HEK293 (cell line): ENCODE measurements around the gene OSBP2.

Source experiments
- GFI1B ChIP-seq: fragments of 450-650 bp; formaldehyde crosslinking; IDR thresholded peaks from 2 replicates; pipeline ENCODE4 v1.5.1; 2016; ENCODE audit warnings: missing biosample characterization, missing genetic modification characterization
- GLIS2 ChIP-seq: fragments of 450-650 bp; formaldehyde crosslinking; IDR thresholded peaks from 2 replicates; pipeline ENCODE4 v1.5.1; 2016; ENCODE audit warnings: missing biosample characterization, missing genetic modification characterization
- IKZF3 ChIP-seq: fragments of 450-650 bp; IDR thresholded peaks from 2 replicates; pipeline ENCODE4 v1.5.0; 2018; ENCODE audit warnings: missing biosample characterization, mild to moderate bottlenecking, missing genetic modification characterization, moderate library complexity
- SALL2 ChIP-seq: fragments of 450-650 bp; formaldehyde crosslinking; IDR thresholded peaks from 2 replicates; pipeline ENCODE4 v1.5.0; 2017; ENCODE audit warnings: missing biosample characterization, mild to moderate bottlenecking, missing genetic modification characterization, borderline replicate concordance
- TCF7L2 ChIP-seq: IDR thresholded peaks from 2 replicates; pipeline ENCODE4 v1.6.1; 2011; ENCODE audit warnings: low read depth, mild to moderate bottlenecking, inconsistent platforms, low read length, moderate library complexity, borderline replicate concordance
- ZBTB48 ChIP-seq: fragments of 450-650 bp; formaldehyde crosslinking; IDR thresholded peaks from 2 replicates; pipeline ENCODE4 v1.5.1; 2016; ENCODE audit warnings: missing biosample characterization, missing genetic modification characterization
- ZBTB7A ChIP-seq: fragments of 450-650 bp; formaldehyde crosslinking; IDR thresholded peaks from 2 replicates; pipeline ENCODE4 v1.5.1; 2016; ENCODE audit warnings: low read depth, missing biosample characterization, missing genetic modification characterization
- ZBTB8A ChIP-seq: fragments of 450-650 bp; formaldehyde crosslinking; IDR thresholded peaks from 2 replicates; pipeline ENCODE4 v1.5.1; 2016; ENCODE audit warnings: missing biosample characterization, missing genetic modification characterization
- ZFP37 ChIP-seq: fragments of 450-650 bp; formaldehyde crosslinking; IDR thresholded peaks from 2 replicates; pipeline ENCODE4 v1.5.1; 2016; ENCODE audit warnings: missing biosample characterization, missing genetic modification characterization
- ZNF133 ChIP-seq: fragments of 450-650 bp; formaldehyde crosslinking; IDR thresholded peaks from 2 replicates; pipeline ENCODE4 v1.5.1; 2016; ENCODE audit warnings: missing biosample characterization, missing genetic modification characterization
- ZNF341 ChIP-seq: fragments of 450-650 bp; formaldehyde crosslinking; IDR thresholded peaks from 2 replicates; pipeline ENCODE4; 2016; ENCODE audit warnings: low read depth, missing biosample characterization, missing genetic modification characterization
- ZNF366 ChIP-seq: fragments of 450-650 bp; formaldehyde crosslinking; conservative IDR thresholded peaks from 2 replicates; pipeline ENCODE4 v1.5.1; 2016; ENCODE audit warnings: missing biosample characterization, missing genetic modification characterization
- ZNF521 ChIP-seq: fragments of 450-650 bp; formaldehyde crosslinking; IDR thresholded peaks from 2 replicates; pipeline ENCODE4 v1.5.1; 2017; ENCODE audit warnings: missing biosample characterization, mild to moderate bottlenecking, missing genetic modification characterization
- ZNF555 ChIP-seq: fragments of 450-650 bp; formaldehyde crosslinking; conservative IDR thresholded peaks from 2 replicates; pipeline ENCODE4 v1.5.1; 2017; ENCODE audit warnings: missing biosample characterization, mild to moderate bottlenecking, missing genetic modification characterization, inconsistent platforms
- ZNF792 ChIP-seq: fragments of 450-650 bp; formaldehyde crosslinking; IDR thresholded peaks from 2 replicates; pipeline ENCODE4 v1.5.1; 2016; ENCODE audit warnings: missing biosample characterization, missing genetic modification characterization
- TF ChIP-seq, protein P1 (sequence below): fragments of 450-650 bp; formaldehyde crosslinking; IDR thresholded peaks from 2 replicates; pipeline ENCODE4 v1.5.1; 2016; ENCODE audit warnings: missing biosample characterization, missing genetic modification characterization
- TF ChIP-seq, protein P2 (sequence below): fragments of 450-650 bp; formaldehyde crosslinking; conservative IDR thresholded peaks from 2 replicates; pipeline ENCODE4 v1.5.1; 2016; ENCODE audit warnings: low read depth, missing biosample characterization, missing genetic modification characterization
- TF ChIP-seq, protein P3 (sequence below): sonication (generic); formaldehyde crosslinking; IDR thresholded peaks from 2 replicates; pipeline ENCODE4 v1.8.1; 2022; ENCODE audit warnings: mild to moderate bottlenecking, moderate library complexity, missing genetic modification reagents
- TF ChIP-seq, protein P4 (sequence below): fragments of 450-650 bp; IDR thresholded peaks from 2 replicates; pipeline ENCODE4 v1.5.1; 2018; ENCODE audit warnings: missing biosample characterization, missing genetic modification characterization
- TF ChIP-seq, protein P5 (sequence below): fragments of 450-650 bp; formaldehyde crosslinking; IDR thresholded peaks from 2 replicates; pipeline ENCODE4 v1.5.1; 2016; ENCODE audit warnings: missing biosample characterization, missing genetic modification characterization, borderline replicate concordance
- TF ChIP-seq, protein P6 (sequence below): fragments of 450-650 bp; formaldehyde crosslinking; IDR thresholded peaks from 2 replicates; pipeline ENCODE4 v1.5.1; 2016; ENCODE audit warnings: missing biosample characterization, missing genetic modification characterization

The OSBP2 gene

DNA sequence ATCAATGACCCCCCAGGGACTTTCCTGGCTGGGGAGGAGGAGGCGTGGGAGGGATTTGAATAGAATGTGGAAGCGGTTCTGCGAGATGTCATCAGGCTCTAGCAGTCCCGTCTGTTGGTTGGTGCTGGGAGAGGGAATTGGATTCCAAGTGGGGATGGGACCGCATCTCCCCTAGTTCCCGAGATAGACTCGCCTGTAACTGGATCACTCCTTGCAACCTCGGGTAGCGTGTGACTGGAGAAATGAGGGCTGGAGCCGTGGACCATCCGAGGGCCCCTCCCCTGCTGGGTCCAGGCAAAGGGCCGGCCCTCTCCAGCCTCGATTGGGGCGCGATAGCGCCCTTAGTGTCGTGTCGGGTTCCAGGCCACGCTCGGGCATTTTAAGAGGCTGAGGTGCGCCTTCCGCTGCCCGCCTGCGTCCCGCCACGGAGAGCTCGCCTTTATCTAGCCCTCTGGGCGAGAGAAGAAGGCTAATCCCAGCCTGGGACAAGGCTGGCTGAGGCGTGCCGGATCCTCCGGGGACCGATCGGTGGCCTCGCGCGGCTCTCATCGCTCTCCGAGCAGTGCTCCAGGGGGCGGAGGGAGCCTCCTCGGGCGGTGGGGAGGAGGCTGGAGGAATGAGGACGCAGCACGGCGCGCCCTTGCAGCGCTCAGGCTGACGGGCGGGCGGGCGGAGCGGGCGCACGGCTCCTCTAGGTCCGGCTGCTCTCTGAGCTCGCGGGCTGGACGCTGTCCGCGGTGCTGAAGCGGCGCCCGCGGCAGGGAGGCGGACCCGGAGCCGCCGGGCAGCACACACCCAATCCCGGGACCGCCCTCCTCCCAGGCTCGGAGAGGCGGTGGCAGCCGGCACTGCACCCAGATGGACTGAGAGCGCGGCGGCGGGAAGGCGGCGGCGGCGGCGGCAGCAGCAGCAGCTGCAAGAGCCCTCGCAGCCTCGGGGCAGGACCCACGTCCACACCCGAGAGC is 107.8 kb downstream of the OSBP2 start (continued):
- TF ChIP-seq, protein P1, sequence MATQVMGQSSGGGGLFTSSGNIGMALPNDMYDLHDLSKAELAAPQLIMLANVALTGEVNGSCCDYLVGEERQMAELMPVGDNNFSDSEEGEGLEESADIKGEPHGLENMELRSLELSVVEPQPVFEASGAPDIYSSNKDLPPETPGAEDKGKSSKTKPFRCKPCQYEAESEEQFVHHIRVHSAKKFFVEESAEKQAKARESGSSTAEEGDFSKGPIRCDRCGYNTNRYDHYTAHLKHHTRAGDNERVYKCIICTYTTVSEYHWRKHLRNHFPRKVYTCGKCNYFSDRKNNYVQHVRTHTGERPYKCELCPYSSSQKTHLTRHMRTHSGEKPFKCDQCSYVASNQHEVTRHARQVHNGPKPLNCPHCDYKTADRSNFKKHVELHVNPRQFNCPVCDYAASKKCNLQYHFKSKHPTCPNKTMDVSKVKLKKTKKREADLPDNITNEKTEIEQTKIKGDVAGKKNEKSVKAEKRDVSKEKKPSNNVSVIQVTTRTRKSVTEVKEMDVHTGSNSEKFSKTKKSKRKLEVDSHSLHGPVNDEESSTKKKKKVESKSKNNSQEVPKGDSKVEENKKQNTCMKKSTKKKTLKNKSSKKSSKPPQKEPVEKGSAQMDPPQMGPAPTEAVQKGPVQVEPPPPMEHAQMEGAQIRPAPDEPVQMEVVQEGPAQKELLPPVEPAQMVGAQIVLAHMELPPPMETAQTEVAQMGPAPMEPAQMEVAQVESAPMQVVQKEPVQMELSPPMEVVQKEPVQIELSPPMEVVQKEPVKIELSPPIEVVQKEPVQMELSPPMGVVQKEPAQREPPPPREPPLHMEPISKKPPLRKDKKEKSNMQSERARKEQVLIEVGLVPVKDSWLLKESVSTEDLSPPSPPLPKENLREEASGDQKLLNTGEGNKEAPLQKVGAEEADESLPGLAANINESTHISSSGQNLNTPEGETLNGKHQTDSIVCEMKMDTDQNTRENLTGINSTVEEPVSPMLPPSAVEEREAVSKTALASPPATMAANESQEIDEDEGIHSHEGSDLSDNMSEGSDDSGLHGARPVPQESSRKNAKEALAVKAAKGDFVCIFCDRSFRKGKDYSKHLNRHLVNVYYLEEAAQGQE (tag by site-specific recombination), result peak; percentile 99
- TF ChIP-seq ZNF133 (tag by site-specific recombination), result no peak
- TF ChIP-seq, protein P2, sequence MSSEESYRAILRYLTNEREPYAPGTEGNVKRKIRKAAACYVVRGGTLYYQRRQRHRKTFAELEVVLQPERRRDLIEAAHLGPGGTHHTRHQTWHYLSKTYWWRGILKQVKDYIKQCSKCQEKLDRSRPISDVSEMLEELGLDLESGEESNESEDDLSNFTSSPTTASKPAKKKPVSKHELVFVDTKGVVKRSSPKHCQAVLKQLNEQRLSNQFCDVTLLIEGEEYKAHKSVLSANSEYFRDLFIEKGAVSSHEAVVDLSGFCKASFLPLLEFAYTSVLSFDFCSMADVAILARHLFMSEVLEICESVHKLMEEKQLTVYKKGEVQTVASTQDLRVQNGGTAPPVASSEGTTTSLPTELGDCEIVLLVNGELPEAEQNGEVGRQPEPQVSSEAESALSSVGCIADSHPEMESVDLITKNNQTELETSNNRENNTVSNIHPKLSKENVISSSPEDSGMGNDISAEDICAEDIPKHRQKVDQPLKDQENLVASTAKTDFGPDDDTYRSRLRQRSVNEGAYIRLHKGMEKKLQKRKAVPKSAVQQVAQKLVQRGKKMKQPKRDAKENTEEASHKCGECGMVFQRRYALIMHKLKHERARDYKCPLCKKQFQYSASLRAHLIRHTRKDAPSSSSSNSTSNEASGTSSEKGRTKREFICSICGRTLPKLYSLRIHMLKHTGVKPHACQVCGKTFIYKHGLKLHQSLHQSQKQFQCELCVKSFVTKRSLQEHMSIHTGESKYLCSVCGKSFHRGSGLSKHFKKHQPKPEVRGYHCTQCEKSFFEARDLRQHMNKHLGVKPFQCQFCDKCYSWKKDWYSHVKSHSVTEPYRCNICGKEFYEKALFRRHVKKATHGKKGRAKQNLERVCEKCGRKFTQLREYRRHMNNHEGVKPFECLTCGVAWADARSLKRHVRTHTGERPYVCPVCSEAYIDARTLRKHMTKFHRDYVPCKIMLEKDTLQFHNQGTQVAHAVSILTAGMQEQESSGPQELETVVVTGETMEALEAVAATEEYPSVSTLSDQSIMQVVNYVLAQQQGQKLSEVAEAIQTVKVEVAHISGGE (tag by site-specific recombination), result peak; percentile 88
- TF ChIP-seq ZFP37 (tag by site-specific recombination), result peak; percentile 83; the same call in 1 of the 2 replicates
- 0 out of 2 replicates have a peak, but pooled peaks have one; percentile 60 for TF ChIP-seq GLIS2 (tag by site-specific recombination)
- TF ChIP-seq, protein P3, sequence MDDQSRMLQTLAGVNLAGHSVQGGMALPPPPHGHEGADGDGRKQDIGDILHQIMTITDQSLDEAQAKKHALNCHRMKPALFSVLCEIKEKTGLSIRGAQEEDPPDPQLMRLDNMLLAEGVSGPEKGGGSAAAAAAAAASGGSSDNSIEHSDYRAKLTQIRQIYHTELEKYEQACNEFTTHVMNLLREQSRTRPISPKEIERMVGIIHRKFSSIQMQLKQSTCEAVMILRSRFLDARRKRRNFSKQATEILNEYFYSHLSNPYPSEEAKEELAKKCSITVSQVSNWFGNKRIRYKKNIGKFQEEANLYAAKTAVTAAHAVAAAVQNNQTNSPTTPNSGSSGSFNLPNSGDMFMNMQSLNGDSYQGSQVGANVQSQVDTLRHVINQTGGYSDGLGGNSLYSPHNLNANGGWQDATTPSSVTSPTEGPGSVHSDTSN (CRISPR knock-in tag), result peak; percentile 97
- no peak for TF ChIP-seq ZBTB48 (tag by site-specific recombination)
- TF ChIP-seq SALL2 (tag by site-specific recombination), result no peak
- TF ChIP-seq TCF7L2, result no peak
- TF ChIP-seq ZNF792 (tag by site-specific recombination), result no peak
- peak; percentile 99 for TF ChIP-seq ZBTB8A
- no peak for TF ChIP-seq ZNF366 (tag by site-specific recombination)
- TF ChIP-seq IKZF3 (tag by site-specific recombination), result peak; percentile 58
- TF ChIP-seq GFI1B (tag by site-specific recombination), result no peak
- TF ChIP-seq, protein P4, sequence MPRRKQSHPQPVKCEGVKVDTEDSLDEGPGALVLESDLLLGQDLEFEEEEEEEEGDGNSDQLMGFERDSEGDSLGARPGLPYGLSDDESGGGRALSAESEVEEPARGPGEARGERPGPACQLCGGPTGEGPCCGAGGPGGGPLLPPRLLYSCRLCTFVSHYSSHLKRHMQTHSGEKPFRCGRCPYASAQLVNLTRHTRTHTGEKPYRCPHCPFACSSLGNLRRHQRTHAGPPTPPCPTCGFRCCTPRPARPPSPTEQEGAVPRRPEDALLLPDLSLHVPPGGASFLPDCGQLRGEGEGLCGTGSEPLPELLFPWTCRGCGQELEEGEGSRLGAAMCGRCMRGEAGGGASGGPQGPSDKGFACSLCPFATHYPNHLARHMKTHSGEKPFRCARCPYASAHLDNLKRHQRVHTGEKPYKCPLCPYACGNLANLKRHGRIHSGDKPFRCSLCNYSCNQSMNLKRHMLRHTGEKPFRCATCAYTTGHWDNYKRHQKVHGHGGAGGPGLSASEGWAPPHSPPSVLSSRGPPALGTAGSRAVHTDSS, result no peak
- peak; percentile 48; the same call in 1 of the 2 replicates for TF ChIP-seq ZNF341 (tag by site-specific recombination)
- no peak for TF ChIP-seq ZNF555
- no peak for TF ChIP-seq ZBTB7A (tag by site-specific recombination)
- TF ChIP-seq ZNF521 (tag by site-specific recombination), result no peak
- TF ChIP-seq, protein P5, sequence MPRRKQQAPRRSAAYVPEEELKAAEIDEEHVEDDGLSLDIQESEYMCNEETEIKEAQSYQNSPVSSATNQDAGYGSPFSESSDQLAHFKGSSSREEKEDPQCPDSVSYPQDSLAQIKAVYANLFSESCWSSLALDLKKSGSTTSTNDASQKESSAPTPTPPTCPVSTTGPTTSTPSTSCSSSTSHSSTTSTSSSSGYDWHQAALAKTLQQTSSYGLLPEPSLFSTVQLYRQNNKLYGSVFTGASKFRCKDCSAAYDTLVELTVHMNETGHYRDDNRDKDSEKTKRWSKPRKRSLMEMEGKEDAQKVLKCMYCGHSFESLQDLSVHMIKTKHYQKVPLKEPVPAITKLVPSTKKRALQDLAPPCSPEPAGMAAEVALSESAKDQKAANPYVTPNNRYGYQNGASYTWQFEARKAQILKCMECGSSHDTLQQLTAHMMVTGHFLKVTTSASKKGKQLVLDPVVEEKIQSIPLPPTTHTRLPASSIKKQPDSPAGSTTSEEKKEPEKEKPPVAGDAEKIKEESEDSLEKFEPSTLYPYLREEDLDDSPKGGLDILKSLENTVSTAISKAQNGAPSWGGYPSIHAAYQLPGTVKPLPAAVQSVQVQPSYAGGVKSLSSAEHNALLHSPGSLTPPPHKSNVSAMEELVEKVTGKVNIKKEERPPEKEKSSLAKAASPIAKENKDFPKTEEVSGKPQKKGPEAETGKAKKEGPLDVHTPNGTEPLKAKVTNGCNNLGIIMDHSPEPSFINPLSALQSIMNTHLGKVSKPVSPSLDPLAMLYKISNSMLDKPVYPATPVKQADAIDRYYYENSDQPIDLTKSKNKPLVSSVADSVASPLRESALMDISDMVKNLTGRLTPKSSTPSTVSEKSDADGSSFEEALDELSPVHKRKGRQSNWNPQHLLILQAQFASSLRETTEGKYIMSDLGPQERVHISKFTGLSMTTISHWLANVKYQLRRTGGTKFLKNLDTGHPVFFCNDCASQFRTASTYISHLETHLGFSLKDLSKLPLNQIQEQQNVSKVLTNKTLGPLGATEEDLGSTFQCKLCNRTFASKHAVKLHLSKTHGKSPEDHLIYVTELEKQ (tag by site-specific recombination), result no peak
- TF ChIP-seq, protein P6, sequence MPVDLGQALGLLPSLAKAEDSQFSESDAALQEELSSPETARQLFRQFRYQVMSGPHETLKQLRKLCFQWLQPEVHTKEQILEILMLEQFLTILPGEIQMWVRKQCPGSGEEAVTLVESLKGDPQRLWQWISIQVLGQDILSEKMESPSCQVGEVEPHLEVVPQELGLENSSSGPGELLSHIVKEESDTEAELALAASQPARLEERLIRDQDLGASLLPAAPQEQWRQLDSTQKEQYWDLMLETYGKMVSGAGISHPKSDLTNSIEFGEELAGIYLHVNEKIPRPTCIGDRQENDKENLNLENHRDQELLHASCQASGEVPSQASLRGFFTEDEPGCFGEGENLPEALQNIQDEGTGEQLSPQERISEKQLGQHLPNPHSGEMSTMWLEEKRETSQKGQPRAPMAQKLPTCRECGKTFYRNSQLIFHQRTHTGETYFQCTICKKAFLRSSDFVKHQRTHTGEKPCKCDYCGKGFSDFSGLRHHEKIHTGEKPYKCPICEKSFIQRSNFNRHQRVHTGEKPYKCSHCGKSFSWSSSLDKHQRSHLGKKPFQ (tag by site-specific recombination), result no peak
